GM20000 (cell line): ENCODE measurements around the gene CPA1.
A peak's percentile ranks its signal among the peaks of the same experiment; 100 is the strongest.

Experiments used
- DNase-seq: peaks from one replicate; pipeline ENCODE4 v3.0.0; 2012; ENCODE audit warnings: low spot score
- CTCF ChIP-seq: IDR thresholded peaks from 2 replicates; pipeline ENCODE4 v1.5.1; 2012; ENCODE audit warnings: mild to moderate bottlenecking, control low read depth; ENCODE audit errors: extremely low read depth, missing control alignments

The CPA1 gene

GRCh38 chr7:130349911-130350782, 30.1 kb upstream of the CPA1 start:
- no peak for TF ChIP-seq CTCF
- no peak for DNase-seq

- DNase-seq, result peak; percentile 46
- TF ChIP-seq CTCF, result no peak
These were observed 29.1 kb upstream of the CPA1 start for GRCh38 chr7:130350945-130351790.

GRCh38 chr7:130351791-130352090, 28.6 kb upstream of the CPA1 start:
- DNase-seq, result no peak

GRCh38 chr7:130352194-130353074, 27.9 kb upstream of the CPA1 start:
- TF ChIP-seq CTCF, result no peak
- DNase-seq, result no peak

More at GRCh38 chr7:130351791-130352090, 28.6 kb upstream of the CPA1 start:
- no peak for TF ChIP-seq CTCF

- DNase-seq, result no peak
- TF ChIP-seq CTCF, result no peak
These were observed 27.1 kb upstream of the CPA1 start for GRCh38 chr7:130353196-130353595.

GRCh38 chr7:130356121-130356875, 24.0 kb upstream of the CPA1 start:
- no peak for TF ChIP-seq CTCF
- no peak for DNase-seq
